LNCAP (cell line): ENCODE data around the gene SLC35F3.

Experiments
- CTCF ChIP-seq: fragments of 450-650 bp; IDR thresholded peaks from 2 replicates; pipeline ENCODE4 v1.5.1; 2017; ENCODE audit warnings: mild to moderate bottlenecking

The SLC35F3 gene

DNA sequence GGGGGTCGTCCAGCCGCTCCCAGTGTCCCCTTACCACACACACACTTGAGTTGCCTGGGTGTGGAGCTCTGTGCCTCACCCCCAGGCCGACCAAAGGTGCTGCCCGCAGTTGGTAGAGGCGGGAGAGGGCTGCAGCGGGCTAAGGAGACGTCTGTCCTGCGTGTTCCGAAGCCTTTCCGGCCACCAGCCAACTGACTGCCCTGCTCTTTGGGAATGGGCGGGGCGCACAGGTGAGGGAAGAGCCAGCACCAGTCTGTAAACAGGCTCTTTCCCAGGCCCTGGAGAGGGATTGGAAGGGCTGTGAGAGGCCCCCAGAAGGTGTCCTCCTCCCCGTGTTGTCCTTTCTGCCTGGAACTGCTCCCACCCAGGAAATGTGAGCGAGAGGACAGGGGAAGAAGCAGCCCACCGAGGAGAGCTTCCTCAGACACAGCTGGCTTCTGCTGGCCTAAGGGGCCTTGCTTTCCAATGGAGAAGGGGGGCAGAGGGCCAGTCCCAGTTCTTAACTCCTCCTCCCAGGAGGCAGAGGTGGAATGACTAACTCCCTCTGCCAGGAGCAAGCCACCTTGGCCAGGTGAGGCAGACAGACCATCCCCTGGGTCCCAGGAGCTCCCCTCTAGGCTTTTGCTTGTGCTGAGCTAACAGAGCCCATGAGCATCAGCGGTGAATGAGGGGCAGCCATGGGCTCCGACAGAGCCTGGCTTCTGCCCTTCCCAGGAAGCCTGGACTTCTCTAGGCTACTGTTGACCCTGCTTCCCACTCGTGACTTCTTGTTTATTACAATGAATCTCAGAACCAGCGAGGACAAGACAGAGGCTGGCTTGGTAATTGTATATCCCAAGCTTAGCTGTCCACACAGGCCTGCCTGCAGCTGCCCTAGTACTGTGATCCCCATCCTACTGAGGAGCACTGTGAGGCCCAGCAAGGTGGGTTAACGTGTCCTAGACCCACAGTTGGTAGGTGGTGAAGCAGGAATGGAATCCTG, 310.7 kb downstream of the SLC35F3 start:
- no peak for TF ChIP-seq CTCF

- no peak for TF ChIP-seq CTCF
Observed at GRCh38 chr1:234216116-234216703, 311.7 kb downstream of the SLC35F3 start.

DNA sequence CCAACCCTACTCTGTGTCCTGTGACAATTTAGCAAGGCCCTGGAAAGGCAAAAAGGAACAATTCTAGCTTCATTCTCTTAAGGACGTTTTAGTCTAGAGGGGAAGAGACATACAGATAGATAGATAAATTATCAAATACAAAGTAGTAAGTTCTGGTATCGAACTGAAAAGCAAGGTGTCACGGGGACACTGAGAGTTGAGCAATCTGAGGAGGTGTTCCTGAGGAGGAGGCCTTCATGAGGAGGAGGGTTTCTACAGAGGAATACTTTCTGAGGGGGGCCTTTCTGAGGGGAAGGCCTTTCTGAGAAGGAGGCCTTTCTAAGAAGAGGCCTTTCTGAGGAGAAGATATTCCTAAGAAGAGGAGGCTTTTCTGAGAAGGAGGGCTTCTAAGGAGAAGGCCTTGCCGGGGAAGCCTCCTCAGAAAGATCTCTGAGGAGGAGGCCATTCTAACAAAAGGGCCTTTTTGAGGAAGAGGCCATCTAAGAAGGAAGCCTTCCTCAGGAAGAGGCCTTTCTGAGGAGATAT, 312.9 kb downstream of the SLC35F3 start:
- no peak for TF ChIP-seq CTCF

GRCh38 chr1:234218078-234218477, 313.6 kb downstream of the SLC35F3 start:
- TF ChIP-seq CTCF = no peak

DNA sequence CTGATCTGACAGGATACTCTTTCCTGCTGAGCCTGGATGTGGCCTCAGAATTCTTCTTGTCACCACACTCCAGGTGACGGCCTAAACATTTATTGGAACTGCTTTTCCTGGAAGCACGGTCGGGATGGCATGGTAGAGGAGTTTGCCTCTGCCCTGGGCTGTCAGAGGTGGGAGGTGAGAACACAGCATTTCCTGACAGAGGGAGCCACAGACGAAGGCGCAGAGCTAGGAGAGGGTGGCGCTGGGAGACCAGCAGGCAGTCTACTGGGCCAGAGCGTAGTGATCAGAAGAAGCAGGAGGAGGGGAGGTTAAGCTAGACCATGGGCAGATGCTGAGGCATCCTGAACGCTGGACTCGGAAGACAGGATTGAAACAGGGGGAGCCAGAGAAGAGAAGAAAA, 315.2 kb downstream of the SLC35F3 start:
- TF ChIP-seq CTCF = no peak

GRCh38 chr1:234221601-234222000, 317.1 kb downstream of the SLC35F3 start:
- TF ChIP-seq CTCF = no peak

DNA sequence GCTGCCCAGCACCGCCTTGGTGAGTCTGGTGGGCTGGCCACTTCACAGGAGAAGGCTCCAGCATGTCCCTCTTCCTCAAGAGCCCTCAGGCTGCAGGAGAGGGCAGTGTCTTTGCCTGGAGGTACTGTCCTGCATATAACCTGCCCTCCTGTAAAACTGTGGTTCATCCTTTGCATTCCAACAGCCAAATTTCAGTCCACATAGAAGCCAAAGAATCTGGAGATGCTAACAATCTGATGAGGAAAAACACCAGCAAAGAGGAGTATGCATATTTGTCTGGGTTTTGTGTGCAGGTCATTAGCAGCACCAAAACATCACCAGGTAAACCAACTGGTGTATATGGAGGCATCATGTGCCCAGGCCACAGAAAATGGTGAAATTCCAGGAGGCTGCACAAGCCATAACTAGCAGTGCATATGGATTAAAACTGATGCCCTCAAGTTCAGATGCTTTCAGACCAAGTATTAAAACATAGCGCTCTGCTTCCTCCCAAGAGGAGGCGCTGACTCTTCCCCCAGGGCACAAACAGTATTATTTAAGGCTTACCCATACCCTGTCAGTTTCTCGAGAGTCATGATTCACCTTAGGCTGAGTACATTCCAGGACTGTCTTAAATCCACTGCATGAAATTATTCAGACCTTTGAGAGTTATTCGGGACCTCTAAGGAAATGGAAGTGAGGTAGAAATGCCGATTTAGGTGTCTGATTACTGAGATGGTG, 318.2 kb downstream of the SLC35F3 start:
- TF ChIP-seq CTCF = no peak
